Neural progenitor cell (in vitro differentiated cells): ENCODE results near the gene FBLN1. TPM values are rescaled to one million over a fixed set of nuclear protein-coding genes. Genes with fewer than 3 reads are reported as not detected.
A peak's percentile ranks its signal among the peaks of the same experiment; 100 is the strongest.

Source experiments
- DNase-seq: peaks from one replicate; pipeline ENCODE4 v3.0.0-alpha.2; 2016; ENCODE audit warnings: low spot score
- H2AFZ ChIP-seq: fragments of 200-600 bp; sonication (generic); replicated peaks from 2 replicates; pipeline ENCODE4 v1.6.1; 2016; ENCODE audit warnings: antibody characterized with exemption
- H3F3A ChIP-seq: fragments of 200-600 bp; sonication (generic); 2 replicates; pipeline ENCODE4 v1.6.1; 2016; ENCODE audit warnings: antibody characterized with exemption, low read depth
- H3K27ac ChIP-seq: fragments of 200-600 bp; sonication (generic); 2 replicates; pipeline ENCODE4 v1.5.1; 2016; ENCODE audit warnings: mild to moderate bottlenecking
- H3K27me3 ChIP-seq: fragments of 200-600 bp; sonication (generic); 2 replicates; pipeline ENCODE4 v1.6.1; 2016; ENCODE audit warnings: mild to moderate bottlenecking, moderate library complexity
- H3K36me3 ChIP-seq: fragments of 200-600 bp; sonication (generic); 2 replicates; pipeline ENCODE4 v1.5.1; 2016
- H3K4me1 ChIP-seq: fragments of 200-600 bp; sonication (generic); 2 replicates; pipeline ENCODE4 v1.6.1; 2016; ENCODE audit warnings: mixed run types
- H3K4me2 ChIP-seq: fragments of 200-600 bp; sonication (generic); 2 replicates; pipeline ENCODE4 v1.6.1; 2016
- H3K4me3 ChIP-seq: fragments of 200-600 bp; sonication (generic); 2 replicates; pipeline ENCODE4 v1.5.1; 2016
- H3K79me2 ChIP-seq: fragments of 200-600 bp; sonication (generic); 2 replicates; pipeline ENCODE4 v1.6.1; 2016; ENCODE audit warnings: low read depth
- H3K9ac ChIP-seq: fragments of 200-600 bp; sonication (generic); 2 replicates; pipeline ENCODE4 v1.6.1; 2016
- H3K9me3 ChIP-seq: fragments of 200-600 bp; sonication (generic); 2 replicates; pipeline ENCODE4 v1.5.1; 2016; ENCODE audit warnings: low read depth
- H4K20me1 ChIP-seq: fragments of 200-600 bp; sonication (generic); 2 replicates; pipeline ENCODE4 v1.6.1; 2016; ENCODE audit warnings: low read depth
- H3K27ac Mint-ChIP-seq: 3 replicates; pipeline ENCODE4 v1.8.0; 2021; ENCODE audit warnings: mixed read lengths
- H3K27me3 Mint-ChIP-seq: 2 replicates; pipeline ENCODE4 v1.8.0; 2022; ENCODE audit warnings: low read depth, mild to moderate bottlenecking, inconsistent platforms, moderate library complexity, mixed read lengths; ENCODE audit not compliant: insufficient read depth
- H3K36me3 Mint-ChIP-seq: 3 replicates; pipeline ENCODE4 v1.8.0; 2021; ENCODE audit warnings: mixed read lengths
- H3K4me1 Mint-ChIP-seq: 3 replicates; pipeline ENCODE4 v1.8.0; 2021; ENCODE audit warnings: mixed read lengths
- H3K4me3 Mint-ChIP-seq: 3 replicates; pipeline ENCODE4 v1.8.0; 2021; ENCODE audit warnings: mild to moderate bottlenecking, moderate library complexity, mixed read lengths
- H3K9me3 Mint-ChIP-seq: 3 replicates; pipeline ENCODE4 v1.8.0; 2020; ENCODE audit warnings: mixed read lengths
- CTCF ChIP-seq: fragments of 200-600 bp; sonication (generic); IDR thresholded peaks from 2 replicates; pipeline ENCODE4 v1.5.1; 2017; ENCODE audit warnings: antibody characterized with exemption, mild to moderate bottlenecking
- EZH2 ChIP-seq: fragments of 200-600 bp; sonication (generic); IDR thresholded peaks from 2 replicates; pipeline ENCODE4 v1.6.1; 2017; ENCODE audit warnings: antibody characterized with exemption, mild to moderate bottlenecking, moderate library complexity
- EZH2phosphoT487 ChIP-seq: fragments of 200-600 bp; sonication (generic); IDR thresholded peaks from 2 replicates; pipeline ENCODE4 v1.6.1; 2017; ENCODE audit warnings: antibody characterized with exemption
- total RNA-seq: library from RNA; depleted of rRNA; stranded (reverse); fragments of >200 nt; gene quantifications from 2 replicates; pipeline ENCODE4 v1.2.3, GENCODE V29; 2015; ENCODE audit warnings: low replicate concordance

Gene FBLN1
- 84.3 and 163 TPM in 2 replicates for total RNA-seq

GRCh38 chr22:45502215-45503049 is at the start of gene FBLN1:
Gene FBLN1, plus strand, starts transcription at chr22:45502883. Its CDS starts 103 bp downstream, at chr22:45502986.
- H2AFZ ChIP-seq, result peak within 1 kb of the TSS; percentile 14
- peak within 1 kb of the TSS; percentile 99 for H3K27ac ChIP-seq

GRCh38 chr22:45453764-45454163 is 48.9 kb upstream of the FBLN1 start:
- Histone ChIP-seq H3K27me3 (no peaks in the 10 kb centered on the region), H3K4me1 (no peaks in the 10 kb centered on the region), H3K4me3 (no peak overlapping the region), H3K36me3 (no peaks in the 10 kb centered on the region), H3K4me2 (no peak overlapping the region), H3F3A (no peaks in the 10 kb centered on the region), H3K27ac (no peak overlapping the region), H3K9me3 (no peaks in the 10 kb centered on the region), H3K79me2 (no peaks in the 10 kb centered on the region), H2AFZ (no peak overlapping the region), H3K9ac (no peak overlapping the region), H4K20me1 (no peaks in the 10 kb centered on the region)
- H3K4me1 Mint-ChIP-seq, result peaks cover 12% of the 10 kb centered on the region
- TF ChIP-seq EZH2 (no peak), EZH2phosphoT487 (no peak), CTCF (no peak)
- no peaks in the 10 kb centered on the region for H3K36me3 Mint-ChIP-seq
- no peak overlapping the region for H3K4me3 Mint-ChIP-seq
- H3K27me3 Mint-ChIP-seq, result peaks cover 21% of the 10 kb centered on the region
- no peak for DNase-seq
- H3K27ac Mint-ChIP-seq, result no peak overlapping the region
- H3K9me3 Mint-ChIP-seq, result no peaks in the 10 kb centered on the region

More at GRCh38 chr22:45502215-45503049, at the start of gene FBLN1:
- Histone ChIP-seq H3K9me3 (no peaks in the 10 kb centered on the region), H3F3A (peaks cover 61% of the 10 kb centered on the region), H3K27me3 (no peaks in the 10 kb centered on the region), H3K9ac (peak within 1 kb of the TSS; percentile 18), H4K20me1 (peaks cover 18% of the 10 kb centered on the region), H3K4me2 (peak within 1 kb of the TSS; percentile 80), H3K79me2 (peaks cover 21% of the 10 kb centered on the region), H3K4me1 (peaks cover 27% of the 10 kb centered on the region), H3K4me3 (peak within 1 kb of the TSS; percentile 58), H3K36me3 (no peaks in the 10 kb centered on the region)
- H3K27ac Mint-ChIP-seq, result peak within 1 kb of the TSS; percentile 99
- H3K4me1 Mint-ChIP-seq, result peaks cover 67% of the 10 kb centered on the region
- DNase-seq, result peak; percentile 95
- peaks cover 53% of the 10 kb centered on the region for H3K27me3 Mint-ChIP-seq
- peaks cover 2% of the 10 kb centered on the region for H3K9me3 Mint-ChIP-seq
- TF ChIP-seq CTCF (peak; percentile 34), EZH2phosphoT487 (no peak), EZH2 (no peak)
- H3K36me3 Mint-ChIP-seq, result no peaks in the 10 kb centered on the region
- peak within 1 kb of the TSS; percentile 93 for H3K4me3 Mint-ChIP-seq

GRCh38 chr22:45454275-45454674 is 48.4 kb upstream of the FBLN1 start:
- no peaks in the 10 kb centered on the region for H4K20me1 ChIP-seq
- Mint-ChIP-seq H3K9me3 (no peaks in the 10 kb centered on the region), H3K27me3 (peaks cover 22% of the 10 kb centered on the region), H3K4me3 (no peak overlapping the region), H3K36me3 (no peaks in the 10 kb centered on the region), H3K4me1 (peaks cover 12% of the 10 kb centered on the region), H3K27ac (no peak overlapping the region)
- TF ChIP-seq EZH2 (no peak), EZH2phosphoT487 (no peak), CTCF (no peak)
- H3K9ac ChIP-seq, result no peak overlapping the region
- no peaks in the 10 kb centered on the region for H3K36me3 ChIP-seq
- no peak overlapping the region for H3K27ac ChIP-seq
- no peaks in the 10 kb centered on the region for H3K79me2 ChIP-seq
- no peak overlapping the region for H2AFZ ChIP-seq
- no peak for DNase-seq
- no peak overlapping the region for H3K4me3 ChIP-seq
- no peaks in the 10 kb centered on the region for H3F3A ChIP-seq
- H3K27me3 ChIP-seq, result no peaks in the 10 kb centered on the region
- H3K4me2 ChIP-seq, result no peak overlapping the region
- H3K9me3 ChIP-seq, result no peaks in the 10 kb centered on the region
- H3K4me1 ChIP-seq, result no peaks in the 10 kb centered on the region
